ENCODE results near the gene CEP250. TPM values are rescaled to one million over a fixed set of nuclear protein-coding genes. Genes with fewer than 3 reads are reported as not detected.

Gene CEP250
- total and polyA plus RNA-seq, 9 donors = 11.7 to 44.2 (median 25.8) TPM

DNA sequence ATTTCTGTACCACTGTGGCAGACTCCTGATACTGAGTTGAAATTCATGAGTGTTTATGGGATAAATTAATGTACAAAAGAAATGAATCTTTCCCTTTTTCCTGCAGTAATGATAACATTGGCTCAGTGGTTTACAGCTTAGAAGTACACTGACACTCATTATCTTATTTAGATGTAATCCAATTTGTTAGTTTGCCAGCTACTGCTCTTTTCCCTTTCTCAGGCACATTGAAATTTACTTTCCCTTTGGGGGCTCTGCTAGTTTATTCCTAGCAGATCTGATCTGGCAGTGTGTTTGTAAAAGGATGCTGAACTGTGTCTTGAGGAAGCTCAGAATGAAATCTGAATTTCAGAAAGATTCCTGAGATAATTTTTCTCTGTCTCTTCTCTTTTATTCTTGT is 3.0 kb downstream of the CEP250 start:
- intact Hi-C loops (cut with DNase I) = no loop called here
- DNase-seq = no peak

GRCh38 chr20:35461620-35462019 is 6.2 kb downstream of the CEP250 start:
- Histone ChIP-seq H3K27me3 (no peaks in the 10 kb centered on the region), H3K36me3 (no peaks in the 10 kb centered on the region), H3K4me3 (no peak overlapping the region), H3K9me3 (no peaks in the 10 kb centered on the region), H3K4me1 (ENCODE audit: insufficient read depth) (no peaks in the 10 kb centered on the region), H3K27ac (no peak overlapping the region)
- WGBS, 3 donors = 75 to 82% (median 75%) methylated on average over 3 of the region's 3 CpGs
- TF ChIP-seq, protein P1, sequence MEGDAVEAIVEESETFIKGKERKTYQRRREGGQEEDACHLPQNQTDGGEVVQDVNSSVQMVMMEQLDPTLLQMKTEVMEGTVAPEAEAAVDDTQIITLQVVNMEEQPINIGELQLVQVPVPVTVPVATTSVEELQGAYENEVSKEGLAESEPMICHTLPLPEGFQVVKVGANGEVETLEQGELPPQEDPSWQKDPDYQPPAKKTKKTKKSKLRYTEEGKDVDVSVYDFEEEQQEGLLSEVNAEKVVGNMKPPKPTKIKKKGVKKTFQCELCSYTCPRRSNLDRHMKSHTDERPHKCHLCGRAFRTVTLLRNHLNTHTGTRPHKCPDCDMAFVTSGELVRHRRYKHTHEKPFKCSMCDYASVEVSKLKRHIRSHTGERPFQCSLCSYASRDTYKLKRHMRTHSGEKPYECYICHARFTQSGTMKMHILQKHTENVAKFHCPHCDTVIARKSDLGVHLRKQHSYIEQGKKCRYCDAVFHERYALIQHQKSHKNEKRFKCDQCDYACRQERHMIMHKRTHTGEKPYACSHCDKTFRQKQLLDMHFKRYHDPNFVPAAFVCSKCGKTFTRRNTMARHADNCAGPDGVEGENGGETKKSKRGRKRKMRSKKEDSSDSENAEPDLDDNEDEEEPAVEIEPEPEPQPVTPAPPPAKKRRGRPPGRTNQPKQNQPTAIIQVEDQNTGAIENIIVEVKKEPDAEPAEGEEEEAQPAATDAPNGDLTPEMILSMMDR (IDR thresholded peaks at IDR 0.05) = no peak
- TF ChIP-seq POLR2A (IDR thresholded peaks at IDR 0.05) = no peak
- no peak for TF ChIP-seq EP300 (IDR thresholded peaks at IDR 0.05)
- intact Hi-C loops (cut with DNase I) = loop anchor here in 1 of 4 donors (10.0 kb wide), 1 partner anchor 423 kb away; no protein-coding TSS in a partner anchor
- no peak for DNase-seq

More for the DNA sequence above, 3.0 kb downstream of the CEP250 start:
- Histone ChIP-seq H3K9me3 (no peaks in the 10 kb centered on the region), H3K27me3 (no peaks in the 10 kb centered on the region), H3K36me3 (no peaks in the 10 kb centered on the region), H3K27ac (no peak overlapping the region), H3K4me3 (no peak overlapping the region), H3K4me1 (ENCODE audit: insufficient read depth) (no peaks in the 10 kb centered on the region)
- TF ChIP-seq POLR2A (IDR thresholded peaks at IDR 0.05) = no peak
- TF ChIP-seq, protein P1 (IDR thresholded peaks at IDR 0.05) = no peak
- TF ChIP-seq EP300 (IDR thresholded peaks at IDR 0.05) = no peak

- intact Hi-C loops (cut with DNase I) = loop anchor here in 1 of 4 donors (10.0 kb wide), 1 partner anchor 422 kb away; no protein-coding TSS in a partner anchor
- DNase-seq = no peak
- 92 to 96% (median 93%) methylated on average over 2 of the region's 2 CpGs for WGBS, 3 donors
- Histone ChIP-seq H3K9me3 (no peaks in the 10 kb centered on the region), H3K27ac (no peak overlapping the region), H3K27me3 (no peaks in the 10 kb centered on the region), H3K36me3 (no peaks in the 10 kb centered on the region), H3K4me1 (ENCODE audit: insufficient read depth) (peaks cover 3% of the 10 kb centered on the region), H3K4me3 (no peak overlapping the region)
- TF ChIP-seq POLR2A (IDR thresholded peaks at IDR 0.05) (no peak), EP300 (IDR thresholded peaks at IDR 0.05) (no peak)
- TF ChIP-seq, protein P1 (IDR thresholded peaks at IDR 0.05) = no peak
Observed at GRCh38 chr20:35462351-35462750, 7.0 kb downstream of the CEP250 start.

- no peak overlapping the region for H3K27ac ChIP-seq
- H3K4me1 ChIP-seq (ENCODE audit: insufficient read depth) = peaks cover 4% of the 10 kb centered on the region
- no peaks in the 10 kb centered on the region for H3K27me3 ChIP-seq
- no peaks in the 10 kb centered on the region for H3K9me3 ChIP-seq
- 36 to 41% (median 38%) methylated on average over 4 of the region's 4 CpGs for WGBS, 3 donors
- intact Hi-C loops (cut with DNase I) = loop anchor here in 1 of 4 donors (10.0 kb wide), 1 partner anchor 421 kb away; no protein-coding TSS in a partner anchor
- H3K36me3 ChIP-seq = no peaks in the 10 kb centered on the region
- DNase-seq = peak in 4 of 5 donors; percentile 39 to 72 (median 44)
- no peak for TF ChIP-seq POLR2A (IDR thresholded peaks at IDR 0.05)
- TF ChIP-seq, protein P1 (IDR thresholded peaks at IDR 0.05) = peak; percentile 63 to 69 (median 63)
- no peak overlapping the region for H3K4me3 ChIP-seq
Observed at GRCh38 chr20:35463455-35464300, 8.3 kb downstream of the CEP250 start.
